ENCODE measurements around the gene INTS12. TPM values are rescaled to one million over a fixed set of nuclear protein-coding genes. Genes with fewer than 3 reads are reported as not detected.

The INTS12 gene
- total and polyA plus RNA-seq, 9 donors: 8.2 to 24.9 (median 13.4) TPM

- Histone ChIP-seq H3K27ac (no peak overlapping the region), H3K4me3 (no peak overlapping the region)
Observed at GRCh38 chr4:105714071-105714521, 5.6 kb upstream of the INTS12 start.

DNA sequence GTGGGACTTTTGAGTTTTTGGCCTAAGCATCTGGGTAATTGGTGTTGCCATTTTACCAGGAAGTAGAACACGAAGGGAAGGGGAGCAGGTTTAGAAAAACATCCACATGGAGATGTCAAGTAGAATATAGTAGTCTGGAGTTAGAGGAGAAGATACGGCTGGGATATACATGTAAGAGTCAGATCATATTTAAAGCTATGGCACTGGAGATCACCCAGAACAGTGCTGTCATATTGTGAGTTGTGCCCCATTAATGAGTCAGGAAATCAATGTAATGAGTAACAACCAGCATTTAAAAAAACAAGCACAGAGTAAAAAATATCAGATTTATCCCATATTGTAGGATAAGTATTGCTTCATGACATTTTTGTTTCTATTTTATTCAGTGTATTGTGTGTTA, 4.3 kb upstream of the INTS12 start:
- H3K36me3 ChIP-seq: no peaks in the 10 kb centered on the region
- no peaks in the 10 kb centered on the region for H3K9me3 ChIP-seq
- no peak overlapping the region for H3K4me3 ChIP-seq
- no peaks in the 10 kb centered on the region for H3K4me1 ChIP-seq (ENCODE audit: insufficient read depth)
- H3K27me3 ChIP-seq: no peaks in the 10 kb centered on the region
- 78 to 85% (median 85%) methylated on average over 2 of the region's 2 CpGs for WGBS, 3 donors
- intact Hi-C loops (cut with DNase I): no loop called here
- H3K27ac ChIP-seq: no peak overlapping the region
- DNase-seq: no peak
- TF ChIP-seq EP300 (IDR thresholded peaks at IDR 0.05) (no peak), POLR2A (IDR thresholded peaks at IDR 0.05) (no peak), CTCF (IDR thresholded peaks at IDR 0.05) (no peak)

More at GRCh38 chr4:105714071-105714521, 5.6 kb upstream of the INTS12 start:
- WGBS, 3 donors: 77 to 81% (median 78%) methylated on average over 5 of the region's 5 CpGs
- Histone ChIP-seq H3K4me1 (ENCODE audit: insufficient read depth) (no peaks in the 10 kb centered on the region), H3K9me3 (no peaks in the 10 kb centered on the region), H3K27me3 (no peaks in the 10 kb centered on the region), H3K36me3 (no peaks in the 10 kb centered on the region)
- DNase-seq: no peak
- intact Hi-C loops (cut with DNase I): no loop called here
- no peak for TF ChIP-seq POLR2A (IDR thresholded peaks at IDR 0.05)
- TF ChIP-seq CTCF (IDR thresholded peaks at IDR 0.05): no peak
- TF ChIP-seq EP300 (IDR thresholded peaks at IDR 0.05): no peak

DNA sequence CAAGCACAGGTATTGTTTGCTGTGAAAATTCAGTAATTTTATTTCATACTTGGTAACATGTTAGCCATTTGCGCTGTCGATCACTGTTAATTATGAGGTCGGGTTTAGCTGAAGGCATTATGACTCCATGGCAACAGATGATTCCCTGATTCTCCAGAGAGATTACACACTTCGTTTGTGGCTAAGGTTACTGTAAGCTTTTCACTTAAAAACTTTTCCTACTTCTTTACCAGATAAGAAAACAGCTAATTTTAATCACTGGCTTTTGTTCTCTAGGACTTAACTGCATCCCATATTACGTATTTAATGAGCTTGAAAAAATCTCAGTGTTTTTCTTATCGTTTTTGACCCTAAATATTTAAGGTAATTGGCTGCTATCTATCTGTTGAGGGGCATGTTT, 2.2 kb upstream of the INTS12 start:
- no peak for TF ChIP-seq EP300 (IDR thresholded peaks at IDR 0.05)
- no peak for TF ChIP-seq POLR2A (IDR thresholded peaks at IDR 0.05)
- TF ChIP-seq CTCF (IDR thresholded peaks at IDR 0.05): no peak
- Histone ChIP-seq H3K36me3 (no peaks in the 10 kb centered on the region), H3K27ac (no peak overlapping the region), H3K4me1 (ENCODE audit: insufficient read depth) (peaks cover 1% of the 10 kb centered on the region), H3K27me3 (no peaks in the 10 kb centered on the region), H3K9me3 (no peaks in the 10 kb centered on the region), H3K4me3 (no peak overlapping the region)
- no peak for DNase-seq
- intact Hi-C loops (cut with DNase I): no loop called here
- WGBS, 3 donors: 77 to 79% (median 77%) methylated on average over 6 of the region's 6 CpGs

- no peaks in the 10 kb centered on the region for H3K36me3 ChIP-seq
- 64 to 76% (median 76%) methylated on average over 16 of the region's 16 CpGs for WGBS, 3 donors
- intact Hi-C loops (cut with DNase I): no loop called here
- H3K27me3 ChIP-seq: no peaks in the 10 kb centered on the region
- H3K4me1 ChIP-seq (ENCODE audit: insufficient read depth): peaks cover 1% of the 10 kb centered on the region
- no peak overlapping the region for H3K27ac ChIP-seq
- H3K4me3 ChIP-seq: no peak overlapping the region
- TF ChIP-seq CTCF (IDR thresholded peaks at IDR 0.05) (no peak), POLR2A (IDR thresholded peaks at IDR 0.05) (no peak), EP300 (IDR thresholded peaks at IDR 0.05) (no peak)
- no peaks in the 10 kb centered on the region for H3K9me3 ChIP-seq
- DNase-seq: no peak
Observed at GRCh38 chr4:105710012-105710600, 1.6 kb upstream of the INTS12 start.
